GM23248 (cell line): ENCODE measurements around the gene HOXD12. TPM values are rescaled to one million over a fixed set of nuclear protein-coding genes. Genes with fewer than 3 reads are reported as not detected.

Experiments
- DNase-seq: peaks from one replicate; pipeline ENCODE4 v3.0.0-alpha.2; 2015
- H2AFZ ChIP-seq: fragments of 200-600 bp; sonication (generic); 2 replicates; pipeline ENCODE4 v1.6.1; 2016; ENCODE audit warnings: antibody characterized with exemption
- H3F3A ChIP-seq: fragments of 200-600 bp; sonication (generic); 2 replicates; pipeline ENCODE4 v1.6.1; 2016; ENCODE audit warnings: mild to moderate bottlenecking, antibody characterized with exemption, mixed run types; ENCODE audit not compliant: insufficient read depth
- H3K27ac ChIP-seq: fragments of 200-600 bp; sonication (generic); 2 replicates; pipeline ENCODE4 v1.5.1; 2016; ENCODE audit warnings: mild to moderate bottlenecking
- H3K27me3 ChIP-seq: fragments of 200-600 bp; sonication (generic); replicated peaks from 2 replicates; pipeline ENCODE4 v1.6.1; 2016; ENCODE audit warnings: mild to moderate bottlenecking; ENCODE audit not compliant: insufficient read depth
- H3K36me3 ChIP-seq: fragments of 200-600 bp; sonication (generic); 2 replicates; pipeline ENCODE4 v1.6.1; 2016; ENCODE audit warnings: low read depth, mild to moderate bottlenecking
- H3K4me1 ChIP-seq: fragments of 200-600 bp; sonication (generic); 2 replicates; pipeline ENCODE4 v1.6.1; 2016; ENCODE audit warnings: mild to moderate bottlenecking; ENCODE audit not compliant: insufficient read depth
- H3K4me2 ChIP-seq: fragments of 200-600 bp; sonication (generic); one replicate; pipeline ENCODE4 v1.6.1; 2016; ENCODE audit warnings: mild to moderate bottlenecking; ENCODE audit not compliant: unreplicated experiment
- H3K4me3 ChIP-seq: fragments of 200-600 bp; sonication (generic); 2 replicates; pipeline ENCODE4 v1.5.1; 2016; ENCODE audit warnings: mild to moderate bottlenecking
- H3K79me2 ChIP-seq: fragments of 200-600 bp; sonication (generic); 2 replicates; pipeline ENCODE4 v1.6.1; 2016; ENCODE audit warnings: mild to moderate bottlenecking; ENCODE audit not compliant: insufficient read depth
- H3K9ac ChIP-seq: fragments of 200-600 bp; sonication (generic); 2 replicates; pipeline ENCODE4 v1.6.1; 2016; ENCODE audit warnings: mild to moderate bottlenecking
- H3K9me2 ChIP-seq: fragments of 200-600 bp; sonication (generic); 2 replicates; pipeline ENCODE4 v1.6.1; 2016; ENCODE audit warnings: mixed run types, mild to moderate bottlenecking, moderate library complexity; ENCODE audit not compliant: insufficient read depth
- H3K9me3 ChIP-seq: fragments of 200-600 bp; sonication (generic); one replicate; pipeline ENCODE4 v1.6.1; 2017; ENCODE audit warnings: low read depth
- H4K20me1 ChIP-seq: fragments of 200-600 bp; sonication (generic); 2 replicates; pipeline ENCODE4 v1.6.0; 2016; ENCODE audit not compliant: insufficient read depth
- EZH2 ChIP-seq: fragments of 200-600 bp; sonication (generic); IDR thresholded peaks from 2 replicates; pipeline ENCODE4 v1.6.1; 2018; ENCODE audit warnings: antibody characterized with exemption, mild to moderate bottlenecking; ENCODE audit not compliant: insufficient read depth, poor library complexity, severe bottlenecking
- EZH2phosphoT487 ChIP-seq: fragments of 200-600 bp; sonication (generic); IDR thresholded peaks from 2 replicates; pipeline ENCODE4 v1.6.1; 2018; ENCODE audit warnings: antibody characterized with exemption, moderate library complexity, mild to moderate bottlenecking, low read depth; ENCODE audit not compliant: insufficient read depth
- WGBS, 2 experiments: methylation state at CpG; one replicate each; pipeline ENCODE4 v1.1.6; 2015 to 2017; ENCODE audit warnings: low lambda C conversion rate in 2 of 2, low coverage in 1 of 2; ENCODE audit errors: missing lambda C conversion rate in 2 of 2; 5-methylcytosine and 5-hydroxymethylcytosine counted together
- in situ Hi-C: fragments of 300-500 bp; cut with MboI; formaldehyde crosslinking; loops from 2 replicates; pipeline ENCODE4 v1.15.0; 2020
- polyA plus RNA-seq: library from polyadenylated mRNA; unstranded; fragments of >200 nt; fragmentation: Nextera tagmentation; extraction: Ambion mirVana; gene quantifications from 2 replicates; pipeline ENCODE4 v1.2.1, GENCODE V29; 2016
- total RNA-seq: library from RNA; depleted of rRNA; stranded (reverse); fragments of >200 nt; shearing (Covaris generic); gene quantifications from 2 replicates; pipeline ENCODE4 v1.2.3, GENCODE V29; 2014

HOXD12 gene
- total and polyA plus RNA-seq, 2 experiments from 2014 or later: 0.19 to 0.22 TPM

GRCh38 chr2:176122052-176122682, 22.6 kb downstream of the HOXD12 start:
- H3K4me3 ChIP-seq: peak overlapping the region; percentile 70
- H3F3A ChIP-seq: peaks cover 20% of the 10 kb centered on the region
- no peak for DNase-seq
- H4K20me1 ChIP-seq: no peaks in the 10 kb centered on the region
- H3K9me2 ChIP-seq: no peaks in the 10 kb centered on the region
- no peaks in the 10 kb centered on the region for H3K27me3 ChIP-seq
- H3K4me1 ChIP-seq: peaks cover 9% of the 10 kb centered on the region
- WGBS, 2 experiments: 5 to 9% methylated on average over 28 to 45 of the region's 47 CpGs
- peaks cover 10% of the 10 kb centered on the region; the same call in 1 of the 2 replicates for H3K36me3 ChIP-seq
- H2AFZ ChIP-seq: peak overlapping the region; percentile 68
- no peaks in the 10 kb centered on the region for H3K9me3 ChIP-seq
- peak overlapping the region; percentile 56 for H3K4me2 ChIP-seq
- H3K27ac ChIP-seq: peak overlapping the region; percentile 39
- TF ChIP-seq EZH2 (no peak), EZH2phosphoT487 (no peak)
- H3K9ac ChIP-seq: peak overlapping the region; percentile 73
- H3K79me2 ChIP-seq: peaks cover 66% of the 10 kb centered on the region
- in situ Hi-C loops: loop anchor here (10.0 to 25.0 kb wide), 2 partner anchors 703 to 1615 kb away; no protein-coding TSS in a partner anchor

DNA sequence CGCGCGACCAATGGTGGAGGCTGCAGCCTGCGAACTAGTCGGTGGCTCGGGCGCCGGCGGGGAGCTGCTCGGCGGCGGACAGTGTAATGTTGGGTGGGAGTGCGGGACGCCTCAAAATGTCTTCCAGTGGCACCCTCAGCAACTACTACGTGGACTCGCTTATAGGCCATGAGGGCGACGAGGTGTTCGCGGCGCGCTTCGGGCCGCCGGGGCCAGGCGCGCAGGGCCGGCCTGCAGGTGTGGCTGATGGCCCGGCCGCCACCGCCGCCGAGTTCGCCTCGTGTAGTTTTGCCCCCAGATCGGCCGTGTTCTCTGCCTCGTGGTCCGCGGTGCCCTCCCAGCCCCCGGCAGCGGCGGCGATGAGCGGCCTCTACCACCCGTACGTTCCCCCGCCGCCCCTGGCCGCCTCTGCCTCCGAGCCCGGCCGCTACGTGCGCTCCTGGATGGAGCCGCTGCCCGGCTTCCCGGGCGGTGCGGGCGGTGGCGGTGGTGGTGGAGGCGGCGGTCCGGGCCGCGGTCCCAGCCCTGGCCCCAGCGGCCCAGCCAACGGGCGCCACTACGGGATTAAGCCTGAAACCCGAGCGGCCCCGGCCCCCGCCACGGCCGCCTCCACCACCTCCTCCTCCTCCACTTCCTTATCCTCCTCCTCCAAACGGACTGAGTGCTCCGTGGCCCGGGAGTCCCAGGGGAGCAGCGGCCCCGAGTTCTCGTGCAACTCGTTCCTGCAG, 23.3 kb downstream of the HOXD12 start, which contains the start of gene HOXD9:
TSS of gene HOXD9 (plus strand) at position 37 of the 728 bp plus-strand sequence. CDS start at position 87, 50 bp downstream.
- H3K9me2 ChIP-seq: no peaks in the 10 kb centered on the region
- peak within 1 kb of the TSS; percentile 68 for H2AFZ ChIP-seq
- H3K79me2 ChIP-seq: peaks cover 66% of the 10 kb centered on the region
- DNase-seq: peak; percentile 91
- TF ChIP-seq EZH2phosphoT487 (no peak), EZH2 (no peak)
- no peaks in the 10 kb centered on the region for H3K27me3 ChIP-seq
- peak within 1 kb of the TSS; percentile 56 for H3K4me2 ChIP-seq
- in situ Hi-C loops: loop anchor here (10.0 to 25.0 kb wide), 2 partner anchors 702 to 1614 kb away; no protein-coding TSS in a partner anchor
- H3K9ac ChIP-seq: peak within 1 kb of the TSS; percentile 73
- peaks cover 22% of the 10 kb centered on the region for H3F3A ChIP-seq
- H3K4me3 ChIP-seq: peak within 1 kb of the TSS; percentile 70
- H3K27ac ChIP-seq: peak within 1 kb of the TSS; percentile 39
- peaks cover 16% of the 10 kb centered on the region for H3K4me1 ChIP-seq
- H3K9me3 ChIP-seq: no peaks in the 10 kb centered on the region
- no peaks in the 10 kb centered on the region for H4K20me1 ChIP-seq
- WGBS, 2 experiments: 3 to 4% methylated on average over 45 to 65 of the region's 84 CpGs
- H3K36me3 ChIP-seq: peaks cover 10% of the 10 kb centered on the region; the same call in 1 of the 2 replicates

GRCh38 chr2:176123411-176124109, 24.0 kb downstream of the HOXD12 start:
- Histone ChIP-seq H3K27me3 (no peaks in the 10 kb centered on the region), H3K4me2 (peak overlapping the region; percentile 56), H3K9me3 (no peaks in the 10 kb centered on the region), H3K4me3 (peak overlapping the region; percentile 70), H2AFZ (peak overlapping the region; percentile 68; the same call in 1 of the 2 replicates), H3F3A (peaks cover 28% of the 10 kb centered on the region), H3K79me2 (peaks cover 66% of the 10 kb centered on the region), H3K4me1 (peaks cover 20% of the 10 kb centered on the region), H3K9me2 (no peaks in the 10 kb centered on the region), H3K36me3 (peaks cover 9% of the 10 kb centered on the region; the same call in 1 of the 2 replicates), H4K20me1 (no peaks in the 10 kb centered on the region), H3K9ac (peak overlapping the region; percentile 73), H3K27ac (no peak overlapping the region; the same call in 1 of the 2 replicates)
- DNase-seq: no peak
- WGBS, 2 experiments: 69% methylated on average over 38 to 40 of the region's 40 CpGs
- in situ Hi-C loops: loop anchor here (10.0 to 25.0 kb wide), 2 partner anchors 701 to 1614 kb away; no protein-coding TSS in a partner anchor
- TF ChIP-seq EZH2 (no peak), EZH2phosphoT487 (no peak)
